ENCODE measurements around the gene SLC35F1.

SLC35F1 gene

DNA sequence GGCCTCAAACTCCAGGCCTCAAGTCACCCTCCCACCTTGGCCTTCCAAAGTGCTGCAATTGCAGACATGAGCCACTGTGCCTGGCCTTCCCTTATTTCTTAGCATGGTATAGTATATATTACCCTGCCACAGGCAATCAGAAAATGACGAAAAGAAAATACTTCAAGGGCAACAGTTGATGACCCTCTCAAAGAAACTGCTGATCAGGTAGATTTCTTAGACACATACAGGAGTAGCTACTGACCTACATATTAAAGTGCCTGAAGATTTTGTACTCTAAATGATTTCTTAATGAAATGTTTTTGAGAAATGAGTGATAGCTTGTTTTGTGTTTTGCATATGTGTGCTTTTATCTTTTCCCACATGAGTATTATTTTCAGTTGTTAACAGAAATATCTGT, 4.6 kb downstream of the SLC35F1 start:
- no peak for TF ChIP-seq CTCF (conservative IDR thresholded peaks at IDR 0.05; ENCODE audit: low read depth, low read length)

GRCh38 chr6:117915846-117916245, 8.8 kb downstream of the SLC35F1 start:
- TF ChIP-seq CTCF (conservative IDR thresholded peaks at IDR 0.05; ENCODE audit: low read depth, low read length) = no peak
- H3K27ac ChIP-seq = no peak overlapping the region
- H4K20me1 ChIP-seq (ENCODE audit: insufficient read depth) = no peaks in the 10 kb centered on the region
- no peaks in the 10 kb centered on the region for H3K27me3 ChIP-seq (ENCODE audit: insufficient read depth, low read depth)
- no peaks in the 10 kb centered on the region for H3K4me1 ChIP-seq (ENCODE audit: low read depth, poor library complexity, severe bottlenecking)
- no peak overlapping the region for H3K9ac ChIP-seq
- H3K4me3 ChIP-seq (IDR thresholded peaks at IDR 0.05; ENCODE audit: insufficient read depth, low read depth, low read length) = no peak overlapping the region
- H3K36me3 ChIP-seq (ENCODE audit: insufficient read depth) = no peaks in the 10 kb centered on the region
- H2AFZ ChIP-seq (ENCODE audit: low read depth) = no peak overlapping the region
- no peaks in the 10 kb centered on the region for H3K79me2 ChIP-seq (ENCODE audit: insufficient read depth, low read depth)
- no peak overlapping the region for H3K4me2 ChIP-seq

More for the DNA sequence above, 4.6 kb downstream of the SLC35F1 start:
- Histone ChIP-seq H3K36me3 (ENCODE audit: insufficient read depth) (no peaks in the 10 kb centered on the region), H4K20me1 (ENCODE audit: insufficient read depth) (no peaks in the 10 kb centered on the region), H2AFZ (ENCODE audit: low read depth) (no peak overlapping the region), H3K79me2 (ENCODE audit: insufficient read depth, low read depth) (no peaks in the 10 kb centered on the region), H3K9ac (no peak overlapping the region), H3K4me1 (ENCODE audit: low read depth, poor library complexity, severe bottlenecking) (no peaks in the 10 kb centered on the region), H3K4me3 (IDR thresholded peaks at IDR 0.05; ENCODE audit: insufficient read depth, low read depth, low read length) (no peak overlapping the region), H3K4me2 (no peak overlapping the region), H3K27me3 (ENCODE audit: insufficient read depth, low read depth) (no peaks in the 10 kb centered on the region), H3K27ac (no peak overlapping the region)

DNA sequence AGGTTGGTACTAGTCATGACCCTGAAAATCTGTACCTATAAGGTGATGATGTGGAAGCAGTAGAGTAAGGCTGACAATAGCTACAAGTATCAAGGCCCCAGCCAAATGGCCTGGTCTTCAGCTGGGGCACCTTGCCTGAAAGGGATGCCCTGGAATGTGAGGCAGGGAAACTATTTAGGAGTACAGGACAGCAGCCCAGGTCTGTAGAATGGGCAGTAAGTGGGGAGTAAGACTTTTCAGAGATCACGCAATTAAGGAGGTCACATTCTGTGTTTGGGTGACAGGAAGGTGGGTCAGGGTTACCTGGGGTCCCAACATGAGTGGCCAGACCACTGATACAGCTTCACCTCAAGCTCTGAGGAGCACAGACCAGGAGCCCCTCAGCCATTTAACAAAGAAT, 9.4 kb downstream of the SLC35F1 start:
- Histone ChIP-seq H4K20me1 (ENCODE audit: insufficient read depth) (no peaks in the 10 kb centered on the region), H3K27ac (no peak overlapping the region), H3K9ac (no peak overlapping the region), H3K79me2 (ENCODE audit: insufficient read depth, low read depth) (no peaks in the 10 kb centered on the region), H2AFZ (ENCODE audit: low read depth) (no peak overlapping the region), H3K36me3 (ENCODE audit: insufficient read depth) (no peaks in the 10 kb centered on the region), H3K4me1 (ENCODE audit: low read depth, poor library complexity, severe bottlenecking) (no peaks in the 10 kb centered on the region), H3K27me3 (ENCODE audit: insufficient read depth, low read depth) (no peaks in the 10 kb centered on the region), H3K4me3 (IDR thresholded peaks at IDR 0.05; ENCODE audit: insufficient read depth, low read depth, low read length) (no peak overlapping the region), H3K4me2 (no peak overlapping the region)
- no peak for TF ChIP-seq CTCF (conservative IDR thresholded peaks at IDR 0.05; ENCODE audit: low read depth, low read length)

- Histone ChIP-seq H3K4me3 (IDR thresholded peaks at IDR 0.05; ENCODE audit: insufficient read depth, low read depth, low read length) (no peak overlapping the region), H3K27ac (no peak overlapping the region), H3K9ac (no peak overlapping the region), H4K20me1 (ENCODE audit: insufficient read depth) (no peaks in the 10 kb centered on the region), H2AFZ (ENCODE audit: low read depth) (no peak overlapping the region), H3K79me2 (ENCODE audit: insufficient read depth, low read depth) (no peaks in the 10 kb centered on the region), H3K4me2 (no peak overlapping the region), H3K4me1 (ENCODE audit: low read depth, poor library complexity, severe bottlenecking) (no peaks in the 10 kb centered on the region), H3K27me3 (ENCODE audit: insufficient read depth, low read depth) (no peaks in the 10 kb centered on the region), H3K36me3 (ENCODE audit: insufficient read depth) (no peaks in the 10 kb centered on the region)
- no peak for TF ChIP-seq CTCF (conservative IDR thresholded peaks at IDR 0.05; ENCODE audit: low read depth, low read length)
Observed at GRCh38 chr6:117917176-117917575, 10.1 kb downstream of the SLC35F1 start.

Measured in KMS-11 (cell line).